K562 (cell line): ENCODE measurements around the gene MKNK2. TPM values are rescaled to one million over a fixed set of nuclear protein-coding genes. Genes with fewer than 3 reads are reported as not detected.

ENCODE experiments used
- BACH1 ChIP-seq: fragments of 200-800 bp; sonication (Bioruptor generic); IDR thresholded peaks from 2 replicates; pipeline ENCODE4 v1.6.1; 2016; ENCODE audit warnings: missing genetic modification characterization, missing compliant biosample characterization
- CBX3 ChIP-seq, 2 experiments: IDR thresholded peaks; 1 replicate in 1 of 2; 2 replicates in 1 of 2; pipeline ENCODE4 v1.6.1; 2012; ENCODE audit warnings: inconsistent platforms in 2 of 2, low read length in 2 of 2, borderline replicate concordance in 1 of 2, control low read depth in 1 of 2
- HMBOX1 ChIP-seq: sonication (generic); IDR thresholded peaks from 2 replicates; pipeline ENCODE4 v1.6.1; 2016
- HNRNPLL ChIP-seq: fragments of 200-400 bp; formaldehyde crosslinking; IDR thresholded peaks from 2 replicates; pipeline ENCODE4 v1.6.1; 2017; ENCODE audit warnings: low read length, low read depth, mild to moderate bottlenecking; ENCODE audit not compliant: poor library complexity, severe bottlenecking
- MECOM ChIP-seq: fragments of 250-450 bp; sonication (Bioruptor Pico); IDR thresholded peaks from 2 replicates; pipeline ENCODE4 v1.8.0; 2022; ENCODE audit warnings: inconsistent platforms
- NELFE ChIP-seq: IDR thresholded peaks from 2 replicates; pipeline ENCODE4 v1.6.1; 2011; ENCODE audit warnings: mild to moderate bottlenecking; ENCODE audit not compliant: insufficient read depth, insufficient read length
- NFE2L1 ChIP-seq: fragments of 450-650 bp; IDR thresholded peaks from 2 replicates; pipeline ENCODE4 v1.6.1; 2016; ENCODE audit warnings: missing genetic modification characterization, low read depth, mild to moderate bottlenecking, missing compliant biosample characterization, moderate library complexity, borderline replicate concordance
- POLR3A ChIP-seq: IDR thresholded peaks from 2 replicates; pipeline ENCODE4 v1.6.1; 2011; ENCODE audit warnings: borderline replicate concordance, mild to moderate bottlenecking, moderate library complexity; ENCODE audit not compliant: insufficient read length, insufficient read depth; ENCODE audit errors: extremely low read depth
- RCOR1 ChIP-seq, 2 experiments: IDR thresholded peaks; 2 replicates each; pipeline ENCODE4 v1.6.1; 2012; ENCODE audit warnings: low read depth in 2 of 2, low read length in 2 of 2, borderline replicate concordance in 1 of 2, improper control_type of control experiment in 1 of 2
- SOX6 ChIP-seq: fragments of 450-650 bp; IDR thresholded peaks from 2 replicates; pipeline ENCODE4 v1.6.1; 2014; ENCODE audit warnings: mild to moderate bottlenecking
- TCF7L2 ChIP-seq: fragments of 150-350 bp; IDR thresholded peaks from 2 replicates; pipeline ENCODE4 v1.6.1; 2016; ENCODE audit warnings: low read depth, mild to moderate bottlenecking, low read length, moderate library complexity
- TCFL5 ChIP-seq: fragments of 250-450 bp; sonication (Bioruptor Pico); conservative IDR thresholded peaks from 2 replicates; pipeline ENCODE4 v1.6.1; 2021; ENCODE audit warnings: mild to moderate bottlenecking, moderate library complexity, matching md5 sums
- THAP7 ChIP-seq: fragments of 250-450 bp; sonication (Bioruptor Pico); IDR thresholded peaks from 2 replicates; pipeline ENCODE4 v1.5.0; 2021
- TRIM24 ChIP-seq, 2 experiments: fragments of 450-650 bp; IDR thresholded peaks; 2 replicates each; pipeline ENCODE4 v1.6.1; 2016
- ZC3H11A ChIP-seq: IDR thresholded peaks from 2 replicates; pipeline ENCODE4 v1.6.1; 2012; ENCODE audit warnings: low read depth, low read length, improper control_type of control experiment
- ZHX1 ChIP-seq: fragments of 150-350 bp; conservative IDR thresholded peaks from 2 replicates; pipeline ENCODE4 v1.6.1; 2014; ENCODE audit warnings: low read length
- ZNF121 ChIP-seq: sonication (generic); formaldehyde crosslinking; conservative IDR thresholded peaks from 2 replicates; pipeline ENCODE4 v1.8.0; 2022; ENCODE audit warnings: missing genetic modification reagents
- ZNF224 ChIP-seq: sonication (generic); formaldehyde crosslinking; IDR thresholded peaks from 2 replicates; pipeline ENCODE4 v1.8.0; 2022; ENCODE audit warnings: mild to moderate bottlenecking, missing genetic modification reagents
- ZNF77 ChIP-seq: fragments of 250-450 bp; sonication (Bioruptor Pico); IDR thresholded peaks from 2 replicates; pipeline ENCODE4 v1.5.0; 2020
- polyA plus RNA-seq, 8 experiments: library from polyadenylated mRNA; depleted of rRNA in 4 of 8; stranded (reverse) in 5 of 8; unstranded in 3 of 8; fragments of >200 nt; fragmentation: Nextera tagmentation in 2 of 8; fragmentation: Illumina TruSeq in 1 of 8; extraction: Ambion mirVana in 2 of 8; extraction: Trizol in 1 of 8; gene quantifications; 2 replicates each; pipeline versions ENCODE4 v1.2.1 to v1.2.3, GENCODE V29; 2011 to 2014; ENCODE audit warnings: inconsistent platforms in 1 of 8, missing spikeins in 1 of 8
- total RNA-seq, 7 experiments: library from RNA; depleted of rRNA in 6 of 7; stranded (reverse); fragments of >200 nt in 6 of 7; fragmentation: Illumina TruSeq in 2 of 7; extraction: Trizol in 2 of 7; gene quantifications; 2 replicates each; pipeline versions ENCODE4 v1.2.1 to v1.2.3, GENCODE V29; 2011 to 2021; ENCODE audit warnings: low replicate concordance in 1 of 7
- TF ChIP-seq, protein P1 (sequence below): fragments of 450-650 bp; formaldehyde crosslinking; conservative IDR thresholded peaks from 2 replicates; pipeline ENCODE4 v1.4.0; 2022; ENCODE audit warnings: mild to moderate bottlenecking, missing genetic modification characterization
- TF ChIP-seq, protein P2 (sequence below): fragments of 450-650 bp; IDR thresholded peaks from 2 replicates; pipeline ENCODE4 v1.6.1; 2018; ENCODE audit warnings: mild to moderate bottlenecking, low read depth; ENCODE audit not compliant: partially characterized antibody

MKNK2 gene
- total and polyA plus RNA-seq, 9 of the 15 experiments (the other 6 are each of a cell fraction or from before 2014, with no cell fraction given): 5.1 to 191 (median 51.9) TPM

DNA sequence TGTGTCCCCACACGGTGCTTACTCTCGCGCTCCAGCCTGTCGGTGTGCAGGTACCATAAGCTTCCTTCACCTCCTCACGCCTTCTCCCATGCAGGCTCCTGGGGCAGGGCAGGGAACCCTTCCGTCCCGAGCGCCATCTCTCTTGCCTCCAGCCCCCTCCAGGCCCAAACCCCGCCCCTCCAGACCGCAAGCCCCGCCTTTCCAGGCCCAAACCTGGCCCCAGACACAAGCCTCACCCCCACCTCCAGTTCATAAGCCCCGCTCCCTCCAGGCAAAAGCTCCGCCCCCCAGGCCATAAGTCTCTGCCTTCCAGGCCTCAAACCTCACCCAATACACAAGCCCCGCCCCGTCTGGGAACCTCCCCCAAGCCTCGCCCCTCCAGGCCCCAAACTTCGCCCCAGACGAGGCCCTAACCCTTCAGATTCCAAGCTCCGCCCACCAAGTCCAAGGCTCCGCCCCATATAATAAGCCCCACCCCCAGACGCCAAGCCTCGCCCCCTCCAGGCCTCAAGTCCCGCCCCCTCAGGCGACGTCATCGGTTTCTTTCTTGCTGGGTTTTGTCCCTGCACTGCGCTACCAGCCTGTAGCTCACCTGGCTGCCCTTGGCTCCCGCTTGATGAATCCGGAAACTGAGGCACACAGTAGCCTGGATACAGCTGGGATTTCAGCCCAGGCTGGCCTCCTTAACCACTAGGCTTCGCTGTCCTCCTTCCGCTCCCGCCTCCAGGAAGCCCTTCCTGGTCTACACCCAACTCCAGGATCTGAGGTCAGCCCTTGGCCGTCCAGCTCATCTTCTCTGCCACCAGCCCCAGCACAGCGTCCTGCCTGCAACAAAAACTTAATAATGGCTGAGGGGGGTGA, 16.1 kb downstream of the MKNK2 start (continued):
- TF ChIP-seq, protein P1, sequence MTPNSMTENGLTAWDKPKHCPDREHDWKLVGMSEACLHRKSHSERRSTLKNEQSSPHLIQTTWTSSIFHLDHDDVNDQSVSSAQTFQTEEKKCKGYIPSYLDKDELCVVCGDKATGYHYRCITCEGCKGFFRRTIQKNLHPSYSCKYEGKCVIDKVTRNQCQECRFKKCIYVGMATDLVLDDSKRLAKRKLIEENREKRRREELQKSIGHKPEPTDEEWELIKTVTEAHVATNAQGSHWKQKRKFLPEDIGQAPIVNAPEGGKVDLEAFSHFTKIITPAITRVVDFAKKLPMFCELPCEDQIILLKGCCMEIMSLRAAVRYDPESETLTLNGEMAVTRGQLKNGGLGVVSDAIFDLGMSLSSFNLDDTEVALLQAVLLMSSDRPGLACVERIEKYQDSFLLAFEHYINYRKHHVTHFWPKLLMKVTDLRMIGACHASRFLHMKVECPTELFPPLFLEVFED: no peak
- no peak for TF ChIP-seq HMBOX1
- no peak for TF ChIP-seq POLR3A
- no peak for TF ChIP-seq ZC3H11A
- no peak for TF ChIP-seq TCF7L2
- TF ChIP-seq NFE2L1 (tag): no peak
- TF ChIP-seq TCFL5 (CRISPR knock-in tag): no peak
- TF ChIP-seq NELFE: no peak
- TF ChIP-seq SOX6: no peak
- TF ChIP-seq ZNF224 (CRISPR knock-in tag): no peak
- no peak for TF ChIP-seq ZNF77 (CRISPR knock-in tag)
- no peak for TF ChIP-seq MECOM
- TF ChIP-seq HNRNPLL: no peak
- no peak for TF ChIP-seq ZHX1
- TF ChIP-seq TRIM24 (IDR thresholded peaks at IDR 0.05): no peak
- TF ChIP-seq ZNF121 (CRISPR knock-in tag): no peak
- no peak for TF ChIP-seq BACH1 (tag)
- TF ChIP-seq RCOR1 (IDR thresholded peaks at IDR 0.05; ENCODE audit: borderline replicate concordance in 1 of 2, low read depth in 2 of 2, low read length in 2 of 2): peak in 1 of 2 experiments; percentile 65; a peak in 2 of 4 replicates
- no peak for TF ChIP-seq THAP7 (CRISPR knock-in tag)
- TF ChIP-seq, protein P2, sequence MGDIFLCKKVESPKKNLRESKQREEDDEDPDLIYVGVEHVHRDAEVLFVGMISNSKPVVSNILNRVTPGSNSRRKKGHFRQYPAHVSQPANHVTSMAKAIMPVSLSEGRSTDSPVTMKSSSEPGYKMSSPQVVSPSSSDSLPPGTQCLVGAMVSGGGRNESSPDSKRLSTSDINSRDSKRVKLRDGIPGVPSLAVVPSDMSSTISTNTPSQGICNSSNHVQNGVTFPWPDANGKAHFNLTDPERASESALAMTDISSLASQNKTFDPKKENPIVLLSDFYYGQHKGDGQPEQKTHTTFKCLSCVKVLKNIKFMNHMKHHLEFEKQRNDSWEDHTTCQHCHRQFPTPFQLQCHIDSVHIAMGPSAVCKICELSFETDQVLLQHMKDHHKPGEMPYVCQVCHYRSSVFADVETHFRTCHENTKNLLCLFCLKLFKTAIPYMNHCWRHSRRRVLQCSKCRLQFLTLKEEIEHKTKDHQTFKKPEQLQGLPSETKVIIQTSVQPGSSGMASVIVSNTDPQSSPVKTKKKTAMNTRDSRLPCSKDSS: no peak
- TF ChIP-seq CBX3 (IDR thresholded peaks at IDR 0.05; ENCODE audit: borderline replicate concordance in 1 of 2, low read length in 2 of 2): no peak; a peak in 1 of 3 replicates
